H9 (cell line): Measurements from ENCODE around the gene HS6ST3. TPM values are rescaled to one million over a fixed set of nuclear protein-coding genes. Genes with fewer than 3 reads are reported as not detected.

ENCODE experiments used
- DNase-seq: peaks from one replicate; pipeline ENCODE4 v3.0.0-alpha.2; 2017
- H2AFZ ChIP-seq: one replicate; pipeline ENCODE4 v1.6.1; 2013; ENCODE audit warnings: mild to moderate bottlenecking, low read length, control low read depth, moderate library complexity
- H2AK5ac ChIP-seq: 2 replicates; pipeline ENCODE4 v1.6.1; 2013; ENCODE audit warnings: low read length, control low read depth, mixed read lengths; ENCODE audit not compliant: insufficient read length
- H2BK120ac ChIP-seq: one replicate; pipeline ENCODE4 v1.6.1; 2013; ENCODE audit warnings: low read depth, mild to moderate bottlenecking, low read length, control low read depth, inconsistent platforms; ENCODE audit not compliant: poor library complexity, severe bottlenecking
- H2BK12ac ChIP-seq: 2 replicates; pipeline ENCODE4 v1.6.1; 2013; ENCODE audit warnings: low read length, control low read depth, mixed read lengths, low read depth; ENCODE audit not compliant: insufficient read length
- H2BK15ac ChIP-seq: 2 replicates; pipeline ENCODE4 v1.6.1; 2013; ENCODE audit warnings: low read depth, low read length, control low read depth
- H2BK20ac ChIP-seq: one replicate; pipeline ENCODE4 v1.6.1; 2013; ENCODE audit warnings: low read depth, mild to moderate bottlenecking, low read length, control low read depth, inconsistent platforms; ENCODE audit not compliant: poor library complexity, severe bottlenecking
- H2BK5ac ChIP-seq: 2 replicates; pipeline ENCODE4 v1.6.1; 2013; ENCODE audit warnings: low read length, control low read depth, mixed read lengths; ENCODE audit not compliant: insufficient read length
- H3K14ac ChIP-seq: 2 replicates; pipeline ENCODE4 v1.6.1; 2013; ENCODE audit warnings: low read length, control low read depth; ENCODE audit not compliant: insufficient read depth
- H3K18ac ChIP-seq: 2 replicates; pipeline ENCODE4 v1.6.1; 2013; ENCODE audit warnings: low read depth, mild to moderate bottlenecking, mixed read lengths, low read length, control low read depth; ENCODE audit not compliant: insufficient read length
- H3K23ac ChIP-seq: 2 replicates; pipeline ENCODE4 v1.6.1; 2013; ENCODE audit warnings: low read length, control low read depth, mixed read lengths, low read depth; ENCODE audit not compliant: insufficient read length
- H3K23me2 ChIP-seq: 2 replicates; pipeline ENCODE4 v1.6.1; 2013; ENCODE audit warnings: low read depth, mild to moderate bottlenecking, mixed read lengths, low read length, control low read depth; ENCODE audit not compliant: insufficient read length, poor library complexity, severe bottlenecking
- H3K27ac ChIP-seq: 2 replicates; pipeline ENCODE4 v1.5.1; 2013; ENCODE audit warnings: low read length, control low read depth, mixed read lengths, low read depth; ENCODE audit not compliant: insufficient read length
- H3K27me3 ChIP-seq: 2 replicates; pipeline ENCODE4 v1.6.1; 2013; ENCODE audit warnings: low read length, control low read depth, inconsistent platforms; ENCODE audit not compliant: insufficient read depth
- H3K4ac ChIP-seq: 2 replicates; pipeline ENCODE4 v1.6.1; 2013; ENCODE audit warnings: low read depth, mild to moderate bottlenecking, control low read depth, inconsistent platforms, low read length, moderate library complexity
- H3K4me1 ChIP-seq: 2 replicates; pipeline ENCODE4 v1.6.1; 2013; ENCODE audit warnings: low read length, control low read depth, inconsistent platforms; ENCODE audit not compliant: insufficient read depth
- H3K4me2 ChIP-seq: 2 replicates; pipeline ENCODE4 v1.6.1; 2013; ENCODE audit warnings: low read length, control low read depth, mixed read lengths; ENCODE audit not compliant: insufficient read length, insufficient read depth
- H3K56ac ChIP-seq: 2 replicates; pipeline ENCODE4 v1.6.1; 2013; ENCODE audit warnings: low read depth, mild to moderate bottlenecking, mixed read lengths, low read length, control low read depth; ENCODE audit not compliant: insufficient read length
- H3K79me1 ChIP-seq: 2 replicates; pipeline ENCODE4 v1.6.1; 2013; ENCODE audit warnings: low read depth, mild to moderate bottlenecking, moderate library complexity, low read length, control low read depth, inconsistent platforms; ENCODE audit not compliant: insufficient read depth, poor library complexity, severe bottlenecking
- H3K79me2 ChIP-seq: 2 replicates; pipeline ENCODE4 v1.6.1; 2013; ENCODE audit warnings: low read length, control low read depth, inconsistent platforms; ENCODE audit not compliant: insufficient read depth
- H3K9ac ChIP-seq: 2 replicates; pipeline ENCODE4 v1.6.1; 2013; ENCODE audit warnings: low read length, control low read depth, mixed read lengths; ENCODE audit not compliant: insufficient read length; ENCODE audit errors: extremely low read depth
- H3K9me3 ChIP-seq: one replicate; pipeline ENCODE4 v1.6.1; 2013; ENCODE audit warnings: low read depth, low read length, inconsistent platforms; ENCODE audit not compliant: control insufficient read depth
- H3T11ph ChIP-seq: one replicate; pipeline ENCODE4 v1.6.1; 2013; ENCODE audit warnings: mild to moderate bottlenecking, low read length, control low read depth, inconsistent platforms
- H4K20me1 ChIP-seq: one replicate; pipeline ENCODE4 v1.6.1; 2013; ENCODE audit not compliant: control insufficient read depth, insufficient read length, insufficient read depth
- H4K5ac ChIP-seq: 2 replicates; pipeline ENCODE4 v1.6.1; 2013; ENCODE audit warnings: low read depth, mild to moderate bottlenecking, mixed read lengths, low read length, control low read depth; ENCODE audit not compliant: insufficient read length
- H4K8ac ChIP-seq: replicated peaks from 2 replicates; pipeline ENCODE4 v1.6.1; 2013; ENCODE audit warnings: low read length, control low read depth, mixed read lengths, low read depth; ENCODE audit not compliant: insufficient read length
- H4K91ac ChIP-seq: 2 replicates; pipeline ENCODE4 v1.6.1; 2013; ENCODE audit warnings: low read depth, mild to moderate bottlenecking, moderate library complexity, mixed read lengths, low read length, control low read depth; ENCODE audit not compliant: insufficient read length
- H3K27ac Mint-ChIP-seq, 3 experiments: 2 replicates in 2 of 3; 3 replicates in 1 of 3; pipeline ENCODE4 v1.8.0; 2020 to 2021; ENCODE audit warnings: mixed read lengths in 3 of 3, mild to moderate bottlenecking in 1 of 3, moderate library complexity in 1 of 3
- H3K27me3 Mint-ChIP-seq: 2 replicates; pipeline ENCODE4 v1.8.0; 2021; ENCODE audit warnings: low read depth, mild to moderate bottlenecking, moderate library complexity, mixed read lengths
- H3K36me3 Mint-ChIP-seq, 3 experiments: 2 replicates in 2 of 3; 3 replicates in 1 of 3; pipeline ENCODE4 v1.8.0; 2020 to 2021; ENCODE audit warnings: low read depth in 3 of 3, mixed read lengths in 3 of 3; ENCODE audit not compliant: insufficient read depth in 1 of 3
- H3K4me1 Mint-ChIP-seq, 2 experiments: 2 replicates each; pipeline ENCODE4 v1.8.0; 2020; ENCODE audit warnings: mixed read lengths in 2 of 2
- H3K4me3 Mint-ChIP-seq, 2 experiments: 2 replicates in 1 of 2; 3 replicates in 1 of 2; pipeline ENCODE4 v1.8.0; 2020 to 2021; ENCODE audit warnings: mild to moderate bottlenecking in 2 of 2, mixed read lengths in 2 of 2, moderate library complexity in 1 of 2
- H3K9me3 Mint-ChIP-seq, 2 experiments: 2 replicates in 1 of 2; 3 replicates in 1 of 2; pipeline ENCODE4 v1.8.0; 2020; ENCODE audit warnings: mild to moderate bottlenecking in 2 of 2, mixed read lengths in 2 of 2, moderate library complexity in 1 of 2
- CTCF ChIP-seq: fragments of 200-600 bp; sonication (generic); conservative IDR thresholded peaks from 3 replicates; pipeline ENCODE4 v1.8.0; 2021; ENCODE audit warnings: antibody characterized with exemption, mild to moderate bottlenecking
- WGBS: extraction: QIAGEN DNeasy Blood & Tissue Kit; methylation state at CpG from one replicate; pipeline ENCODE4 v1.1.7; 2013; ENCODE audit warnings: missing lambda C conversion rate, low lambda C conversion rate, mixed read lengths; ENCODE audit not compliant: insufficient read length; ENCODE audit errors: extremely low coverage; 5-methylcytosine and 5-hydroxymethylcytosine counted together
- total RNA-seq: library from RNA; stranded (reverse); gene quantifications from 2 replicates; pipeline ENCODE4 v1.2.1, GENCODE V29; 2021

Gene HS6ST3
- total RNA-seq, 1 experiment from 2014 or later: 0.44 TPM

- no peaks in the 10 kb centered on the region for H3K23me2 ChIP-seq
- H2BK12ac ChIP-seq: no peak overlapping the region
- no peaks in the 10 kb centered on the region for H3K27me3 ChIP-seq
- no peak overlapping the region for H3K4ac ChIP-seq
- no peak overlapping the region for H2AFZ ChIP-seq
- H3K27ac Mint-ChIP-seq: no peak overlapping the region
- no peaks in the 10 kb centered on the region; the same call in 1 of the 2 replicates for H3K27me3 Mint-ChIP-seq
- H2BK15ac ChIP-seq: no peak overlapping the region
- no peaks in the 10 kb centered on the region for H3K9me3 Mint-ChIP-seq
- no peak overlapping the region for H3K56ac ChIP-seq
- no peak overlapping the region for H2BK20ac ChIP-seq
- no peaks in the 10 kb centered on the region for H3K79me2 ChIP-seq
- no peaks in the 10 kb centered on the region for H3K9me3 ChIP-seq
- no peak for TF ChIP-seq CTCF
- no peak overlapping the region for H4K5ac ChIP-seq
- no peak overlapping the region for H3K9ac ChIP-seq
- H3T11ph ChIP-seq: no peak overlapping the region
- H3K4me3 Mint-ChIP-seq: no peak overlapping the region
- no peaks in the 10 kb centered on the region; a peak in 1 of 7 replicates for H3K36me3 Mint-ChIP-seq
- H3K4me1 ChIP-seq: no peaks in the 10 kb centered on the region
- no peak overlapping the region for H2BK5ac ChIP-seq
- H3K27ac ChIP-seq: no peak overlapping the region
- H4K8ac ChIP-seq: no peak overlapping the region
- H3K14ac ChIP-seq: no peak overlapping the region
- H3K4me1 Mint-ChIP-seq: peaks cover 0 to 5% of the 10 kb centered on the region in 2 experiments; a peak in 3 of 4 replicates
- no peak for DNase-seq
- no peak overlapping the region for H3K4me2 ChIP-seq
- H3K18ac ChIP-seq: no peak overlapping the region
- H3K79me1 ChIP-seq: no peaks in the 10 kb centered on the region
- no peak overlapping the region for H2BK120ac ChIP-seq
- H2AK5ac ChIP-seq: no peak overlapping the region
- no CpG with 5 or more reads among the region's 3 CpGs for WGBS
- no peak overlapping the region for H3K23ac ChIP-seq
- no peak overlapping the region for H4K91ac ChIP-seq
- H4K20me1 ChIP-seq: no peaks in the 10 kb centered on the region
These were observed 218.7 kb downstream of the HS6ST3 start for GRCh38 chr13:96308568-96308967.
